ENCODE measurements around the gene EXOSC1. TPM values are rescaled to one million over a fixed set of nuclear protein-coding genes. Genes with fewer than 3 reads are reported as not detected.
A peak's percentile ranks its signal among the peaks of the same experiment; 100 is the strongest.

The EXOSC1 gene, protein sequence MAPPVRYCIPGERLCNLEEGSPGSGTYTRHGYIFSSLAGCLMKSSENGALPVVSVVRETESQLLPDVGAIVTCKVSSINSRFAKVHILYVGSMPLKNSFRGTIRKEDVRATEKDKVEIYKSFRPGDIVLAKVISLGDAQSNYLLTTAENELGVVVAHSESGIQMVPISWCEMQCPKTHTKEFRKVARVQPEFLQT
- total RNA-seq (2021) (25.4 and 27.0 TPM in 2 replicates), Bru-seq, nascent RNA (percentile 57 among the genes with signal in this experiment), BruChase-seq, experiment 1, labeled RNA remaining after a 2-hour chase (percentile 64 among the genes with signal in this experiment), BruChase-seq, experiment 2, labeled RNA remaining after a 6-hour chase (percentile 62 among the genes with signal in this experiment)
- long read RNA-seq, transcript EXOSC1-204 (8 exons, 923 nt), result major isoform, 33 of 42 reads
- long read RNA-seq, partial matches to known transcripts, result 0 of 42 reads
- long read RNA-seq, other reads (novel, unspliced or antisense), result 8 of 42 reads

- BruUV-seq (replicated peaks), result no TSS peak
- intact Hi-C loops (cut with micrococcal nuclease; ENCODE audit: unreplicated experiment), result loop anchor here (5.0 kb wide), 2 partner anchors 39 to 114 kb away; partner anchors contain the start of gene FRAT2
- Histone ChIP-seq H3K9me2 (ENCODE audit: insufficient read depth) (no peaks in the 10 kb centered on the region), H2AFZ (peak within 1 kb of the TSS; percentile 99), H3K27me3 (ENCODE audit: insufficient read depth, low read depth) (no peaks in the 10 kb centered on the region), H3F3A (ENCODE audit: insufficient read depth, low read depth) (peaks cover 3% of the 10 kb centered on the region; the same call in 1 of the 2 replicates), H3K79me2 (ENCODE audit: low read depth) (peaks cover 50% of the 10 kb centered on the region), H3K9me3 (ENCODE audit: insufficient read depth, low read depth) (no peaks in the 10 kb centered on the region), H3K36me3 (ENCODE audit: low read depth) (no peaks in the 10 kb centered on the region), H3K4me3 (peak within 1 kb of the TSS; percentile 97), H3K4me1 (replicated peaks; ENCODE audit: insufficient read depth) (peaks cover 30% of the 10 kb centered on the region), H3K27ac (no peak within 1 kb of the TSS), H4K20me1 (ENCODE audit: insufficient read depth) (no peaks in the 10 kb centered on the region), H3K4me2 (peak within 1 kb of the TSS; percentile 85)
- no peak for TF ChIP-seq EZH2 (IDR thresholded peaks at IDR 0.05; ENCODE audit: low read depth)
- TF ChIP-seq, protein P1, sequence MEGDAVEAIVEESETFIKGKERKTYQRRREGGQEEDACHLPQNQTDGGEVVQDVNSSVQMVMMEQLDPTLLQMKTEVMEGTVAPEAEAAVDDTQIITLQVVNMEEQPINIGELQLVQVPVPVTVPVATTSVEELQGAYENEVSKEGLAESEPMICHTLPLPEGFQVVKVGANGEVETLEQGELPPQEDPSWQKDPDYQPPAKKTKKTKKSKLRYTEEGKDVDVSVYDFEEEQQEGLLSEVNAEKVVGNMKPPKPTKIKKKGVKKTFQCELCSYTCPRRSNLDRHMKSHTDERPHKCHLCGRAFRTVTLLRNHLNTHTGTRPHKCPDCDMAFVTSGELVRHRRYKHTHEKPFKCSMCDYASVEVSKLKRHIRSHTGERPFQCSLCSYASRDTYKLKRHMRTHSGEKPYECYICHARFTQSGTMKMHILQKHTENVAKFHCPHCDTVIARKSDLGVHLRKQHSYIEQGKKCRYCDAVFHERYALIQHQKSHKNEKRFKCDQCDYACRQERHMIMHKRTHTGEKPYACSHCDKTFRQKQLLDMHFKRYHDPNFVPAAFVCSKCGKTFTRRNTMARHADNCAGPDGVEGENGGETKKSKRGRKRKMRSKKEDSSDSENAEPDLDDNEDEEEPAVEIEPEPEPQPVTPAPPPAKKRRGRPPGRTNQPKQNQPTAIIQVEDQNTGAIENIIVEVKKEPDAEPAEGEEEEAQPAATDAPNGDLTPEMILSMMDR (conservative IDR thresholded peaks at IDR 0.05), result no peak
- POLR2A ChIA-PET (ENCODE audit: unreplicated experiment), result no interaction called here
- DNase-seq, result peak; percentile 85 to 87
- CTCF ChIA-PET, result no interaction called here
Observed at GRCh38 chr10:97445722-97446639, at the start of gene EXOSC1, which contains the start of gene ZDHHC16. TSS of gene EXOSC1 (minus strand) at chr10:97446006. CDS start at chr10:97445985, 21 bp downstream. TSS of gene ZDHHC16 (plus strand) at chr10:97446175. CDS start at chr10:97451676, 5,501 bp downstream.

- no peaks in the 10 kb centered on the region for H3K9me3 ChIP-seq (ENCODE audit: insufficient read depth, low read depth)
- no peak overlapping the region for H3K4me2 ChIP-seq
- no TSS peak for BruUV-seq (replicated peaks)
- 0 out of 2 replicates have a peak, but pooled peaks cover 7% of the 10 kb centered on the region for H3F3A ChIP-seq (ENCODE audit: insufficient read depth, low read depth)
- H3K9me2 ChIP-seq (ENCODE audit: insufficient read depth), result no peaks in the 10 kb centered on the region
- no peak overlapping the region for H3K4me3 ChIP-seq
- peaks cover 13% of the 10 kb centered on the region for H3K4me1 ChIP-seq (replicated peaks; ENCODE audit: insufficient read depth)
- POLR2A ChIA-PET (ENCODE audit: unreplicated experiment), result no interaction called here
- H4K20me1 ChIP-seq (ENCODE audit: insufficient read depth), result no peaks in the 10 kb centered on the region; the same call in 1 of the 2 replicates
- CTCF ChIA-PET, result interaction anchor here (0.5 to 0.6 kb wide), 2 partner anchors 31 to 94 kb away, joined by 3 to 4 read pairs; no protein-coding TSS in a partner anchor
- no peak for TF ChIP-seq EZH2 (IDR thresholded peaks at IDR 0.05; ENCODE audit: low read depth)
- TF ChIP-seq, protein P1 (conservative IDR thresholded peaks at IDR 0.05), result no peak
- H3K79me2 ChIP-seq (ENCODE audit: low read depth), result peaks cover 71% of the 10 kb centered on the region
- no peaks in the 10 kb centered on the region for H3K27me3 ChIP-seq (ENCODE audit: insufficient read depth, low read depth)
- no peak overlapping the region for H2AFZ ChIP-seq
- H3K27ac ChIP-seq, result no peak overlapping the region
- DNase-seq, result no peak
- no peaks in the 10 kb centered on the region for H3K36me3 ChIP-seq (ENCODE audit: low read depth)
- intact Hi-C loops (cut with micrococcal nuclease; ENCODE audit: unreplicated experiment), result no loop called here
Observed at GRCh38 chr10:97494863-97495506, 49.2 kb upstream of the EXOSC1 start.

Measured in PC-9 (cell line).